Kidney epithelial cell (primary cell): ENCODE results near the gene FAM50B. TPM values are rescaled to one million over a fixed set of nuclear protein-coding genes. Genes with fewer than 3 reads are reported as not detected.

Source experiments
- DNase-seq: peaks from one replicate; pipeline ENCODE4 v3.0.0-alpha.2; 2010; ENCODE audit warnings: low read depth
- H3K27me3 ChIP-seq: 2 replicates; pipeline ENCODE4 v1.6.0; 2011; ENCODE audit warnings: low read length; ENCODE audit not compliant: control insufficient read depth, insufficient read depth
- H3K36me3 ChIP-seq: 2 replicates; pipeline ENCODE4 v1.5.1; 2011; ENCODE audit warnings: low read length; ENCODE audit not compliant: control insufficient read depth, insufficient read depth
- H3K4me3 ChIP-seq: 2 replicates; pipeline ENCODE4 v1.5.1; 2011; ENCODE audit warnings: low read depth, mild to moderate bottlenecking, control low read depth, low read length
- CTCF ChIP-seq: IDR thresholded peaks from 2 replicates; pipeline ENCODE4 v1.5.1; 2011; ENCODE audit warnings: mild to moderate bottlenecking, moderate library complexity, low read length, control low read depth, inconsistent platforms; ENCODE audit not compliant: insufficient read depth, poor library complexity, severe bottlenecking
- total RNA-seq: library from RNA; depleted of rRNA; stranded (reverse); fragments of >200 nt; gene quantifications from 2 replicates; pipeline ENCODE4 v1.2.3, GENCODE V29; 2015

FAM50B gene
- total RNA-seq, 1 donor from 2014 or later = 8.6 TPM

- no peak for DNase-seq
- TF ChIP-seq CTCF = no peak
- Histone ChIP-seq H3K27me3 (no peaks in the 10 kb centered on the region), H3K4me3 (no peak overlapping the region), H3K36me3 (no peaks in the 10 kb centered on the region)
These were observed 34.6 kb upstream of the FAM50B start for GRCh38 chr6:3814539-3814938.

GRCh38 chr6:3816251-3816650, 32.9 kb upstream of the FAM50B start:
- Histone ChIP-seq H3K4me3 (no peak overlapping the region), H3K36me3 (no peaks in the 10 kb centered on the region), H3K27me3 (no peaks in the 10 kb centered on the region)
- DNase-seq = no peak
- TF ChIP-seq CTCF = no peak

GRCh38 chr6:3819161-3820110, 29.7 kb upstream of the FAM50B start:
- Histone ChIP-seq H3K4me3 (no peak overlapping the region), H3K27me3 (no peaks in the 10 kb centered on the region), H3K36me3 (no peaks in the 10 kb centered on the region)
- TF ChIP-seq CTCF = no peak
- DNase-seq = no peak

- DNase-seq = no peak
- Histone ChIP-seq H3K27me3 (no peaks in the 10 kb centered on the region), H3K36me3 (no peaks in the 10 kb centered on the region), H3K4me3 (no peak overlapping the region)
- TF ChIP-seq CTCF = no peak
These were observed 28.6 kb upstream of the FAM50B start for GRCh38 chr6:3820563-3820962.

- H3K36me3 ChIP-seq = no peaks in the 10 kb centered on the region
- no peak overlapping the region for H3K4me3 ChIP-seq
- no peak for DNase-seq
- no peak for TF ChIP-seq CTCF
- no peaks in the 10 kb centered on the region for H3K27me3 ChIP-seq
These were observed 26.3 kb upstream of the FAM50B start for GRCh38 chr6:3822747-3823445.
